ENCODE data around the gene MYL4. TPM values are rescaled to one million over a fixed set of nuclear protein-coding genes. Genes with fewer than 3 reads are reported as not detected.
A peak's percentile ranks its signal among the peaks of the same experiment; 100 is the strongest.

Gene MYL4
- total RNA-seq, 1 donor from 2014 or later: 809 TPM

DNA sequence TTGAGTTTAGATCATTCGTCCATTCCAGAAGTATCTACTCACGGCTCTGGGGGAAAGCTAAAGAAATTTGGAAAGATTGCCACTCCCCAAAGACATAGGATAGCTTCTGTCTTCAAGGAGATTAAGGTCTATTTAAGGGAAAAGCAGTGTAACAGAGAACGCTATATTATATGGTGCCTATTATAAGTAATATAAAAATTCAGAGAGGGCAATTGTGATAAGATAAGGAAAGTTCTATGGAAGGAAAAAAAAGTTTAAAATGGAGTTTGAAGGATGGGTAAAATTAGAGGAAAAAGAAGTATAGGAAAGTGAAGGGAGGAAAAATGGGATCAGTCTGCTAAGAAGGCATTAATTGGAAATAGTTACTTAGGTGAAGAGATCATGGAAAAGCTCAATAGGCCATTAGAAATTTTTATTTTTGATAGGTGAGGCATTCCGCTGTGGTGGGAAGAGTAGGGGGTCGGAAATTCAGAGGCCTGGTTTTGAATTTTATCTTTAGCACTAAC is 19.4 kb upstream of the MYL4 start:
- H3K36me3 ChIP-seq: no peaks in the 10 kb centered on the region
- H3K4me3 ChIP-seq: peak overlapping the region; percentile 94
- peaks cover 50% of the 10 kb centered on the region for H3K4me1 ChIP-seq
- intact Hi-C loops (cut with micrococcal nuclease): no loop called here
- H3K27me3 ChIP-seq (ENCODE audit: low read depth): no peaks in the 10 kb centered on the region
- TF ChIP-seq, protein P1, sequence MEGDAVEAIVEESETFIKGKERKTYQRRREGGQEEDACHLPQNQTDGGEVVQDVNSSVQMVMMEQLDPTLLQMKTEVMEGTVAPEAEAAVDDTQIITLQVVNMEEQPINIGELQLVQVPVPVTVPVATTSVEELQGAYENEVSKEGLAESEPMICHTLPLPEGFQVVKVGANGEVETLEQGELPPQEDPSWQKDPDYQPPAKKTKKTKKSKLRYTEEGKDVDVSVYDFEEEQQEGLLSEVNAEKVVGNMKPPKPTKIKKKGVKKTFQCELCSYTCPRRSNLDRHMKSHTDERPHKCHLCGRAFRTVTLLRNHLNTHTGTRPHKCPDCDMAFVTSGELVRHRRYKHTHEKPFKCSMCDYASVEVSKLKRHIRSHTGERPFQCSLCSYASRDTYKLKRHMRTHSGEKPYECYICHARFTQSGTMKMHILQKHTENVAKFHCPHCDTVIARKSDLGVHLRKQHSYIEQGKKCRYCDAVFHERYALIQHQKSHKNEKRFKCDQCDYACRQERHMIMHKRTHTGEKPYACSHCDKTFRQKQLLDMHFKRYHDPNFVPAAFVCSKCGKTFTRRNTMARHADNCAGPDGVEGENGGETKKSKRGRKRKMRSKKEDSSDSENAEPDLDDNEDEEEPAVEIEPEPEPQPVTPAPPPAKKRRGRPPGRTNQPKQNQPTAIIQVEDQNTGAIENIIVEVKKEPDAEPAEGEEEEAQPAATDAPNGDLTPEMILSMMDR (IDR thresholded peaks at IDR 0.05; ENCODE audit: borderline replicate concordance): no peak
- peak overlapping the region; percentile 99 for H3K27ac ChIP-seq (replicated peaks)
- no peaks in the 10 kb centered on the region for H3K9me3 ChIP-seq (replicated peaks)
- DNase-seq: no peak

DNA sequence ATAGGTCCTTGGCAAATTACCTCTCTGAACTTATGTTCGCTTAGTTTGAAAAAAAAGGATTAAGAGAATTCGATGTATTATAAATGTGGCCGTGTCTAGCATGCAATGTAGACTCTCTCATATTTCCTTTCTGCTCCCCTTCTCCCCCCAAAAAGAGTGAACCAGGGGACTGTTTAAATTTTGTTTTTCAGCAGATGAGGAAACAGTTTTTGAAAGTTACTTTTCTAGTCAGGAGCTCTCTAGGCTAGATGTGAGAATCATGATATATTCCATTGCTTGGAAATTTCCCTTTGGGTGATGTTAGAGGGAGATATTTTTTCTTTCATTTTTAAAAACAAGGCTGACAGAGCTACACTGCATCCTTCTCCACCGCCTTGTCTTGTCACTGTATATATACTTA is 18.9 kb upstream of the MYL4 start:
- no peak overlapping the region for H3K27ac ChIP-seq (replicated peaks)
- no peaks in the 10 kb centered on the region for H3K27me3 ChIP-seq (ENCODE audit: low read depth)
- no peak for DNase-seq
- no peak overlapping the region for H3K4me3 ChIP-seq
- H3K9me3 ChIP-seq (replicated peaks): no peaks in the 10 kb centered on the region
- peaks cover 45% of the 10 kb centered on the region for H3K4me1 ChIP-seq
- H3K36me3 ChIP-seq: no peaks in the 10 kb centered on the region
- intact Hi-C loops (cut with micrococcal nuclease): no loop called here
- TF ChIP-seq, protein P1 (IDR thresholded peaks at IDR 0.05; ENCODE audit: borderline replicate concordance): no peak

DNA sequence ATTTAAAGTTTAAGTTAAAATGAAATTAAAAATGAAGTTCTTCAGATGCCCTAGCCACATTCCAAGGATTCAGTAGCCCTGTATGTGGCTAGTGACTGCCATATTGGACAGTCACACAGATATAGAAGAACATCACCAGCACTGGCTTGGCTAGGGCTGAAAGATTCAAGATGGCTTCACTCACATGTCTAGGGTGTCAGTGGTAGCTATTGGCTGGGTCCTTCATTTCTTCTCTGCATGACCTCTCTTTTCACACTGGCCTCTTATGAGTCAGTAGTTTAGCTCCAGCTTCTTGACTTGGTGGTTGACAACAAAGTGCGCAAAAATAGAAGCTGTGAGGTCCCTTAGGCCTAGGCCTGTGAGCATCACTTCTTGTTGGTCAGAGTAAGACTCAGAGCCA is 18.4 kb upstream of the MYL4 start:
- no peaks in the 10 kb centered on the region for H3K9me3 ChIP-seq (replicated peaks)
- no peaks in the 10 kb centered on the region for H3K27me3 ChIP-seq (ENCODE audit: low read depth)
- no peak overlapping the region for H3K27ac ChIP-seq (replicated peaks)
- H3K4me3 ChIP-seq: no peak overlapping the region
- H3K4me1 ChIP-seq: peaks cover 40% of the 10 kb centered on the region
- intact Hi-C loops (cut with micrococcal nuclease): no loop called here
- H3K36me3 ChIP-seq: no peaks in the 10 kb centered on the region
- TF ChIP-seq, protein P1 (IDR thresholded peaks at IDR 0.05; ENCODE audit: borderline replicate concordance): no peak
- no peak for DNase-seq

DNA sequence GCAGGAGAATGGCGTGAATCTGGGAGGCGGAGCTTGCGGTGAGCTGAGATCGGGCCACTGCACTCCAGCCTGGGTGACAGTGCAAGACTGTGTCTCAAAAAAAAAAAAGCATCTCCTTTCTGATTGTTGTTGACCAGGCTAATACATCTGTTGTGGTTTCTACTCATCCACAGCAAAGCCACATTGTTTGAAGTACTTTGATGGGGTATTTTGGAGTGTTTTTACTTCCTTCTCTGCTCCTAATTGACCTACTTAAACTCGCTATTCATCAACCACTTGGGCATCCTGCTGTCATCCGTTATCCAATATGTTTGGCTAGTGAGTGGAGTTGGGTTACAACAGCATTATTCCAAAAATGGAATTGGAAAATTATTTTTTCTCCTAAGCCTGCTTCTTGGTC is 16.6 kb upstream of the MYL4 start:
- H3K27me3 ChIP-seq (ENCODE audit: low read depth): no peaks in the 10 kb centered on the region
- no peak overlapping the region for H3K27ac ChIP-seq (replicated peaks)
- DNase-seq: no peak
- no peaks in the 10 kb centered on the region for H3K9me3 ChIP-seq (replicated peaks)
- H3K36me3 ChIP-seq: no peaks in the 10 kb centered on the region
- TF ChIP-seq, protein P1 (IDR thresholded peaks at IDR 0.05; ENCODE audit: borderline replicate concordance): no peak
- intact Hi-C loops (cut with micrococcal nuclease): no loop called here
- H3K4me1 ChIP-seq: peaks cover 22% of the 10 kb centered on the region
- H3K4me3 ChIP-seq: no peak overlapping the region

DNA sequence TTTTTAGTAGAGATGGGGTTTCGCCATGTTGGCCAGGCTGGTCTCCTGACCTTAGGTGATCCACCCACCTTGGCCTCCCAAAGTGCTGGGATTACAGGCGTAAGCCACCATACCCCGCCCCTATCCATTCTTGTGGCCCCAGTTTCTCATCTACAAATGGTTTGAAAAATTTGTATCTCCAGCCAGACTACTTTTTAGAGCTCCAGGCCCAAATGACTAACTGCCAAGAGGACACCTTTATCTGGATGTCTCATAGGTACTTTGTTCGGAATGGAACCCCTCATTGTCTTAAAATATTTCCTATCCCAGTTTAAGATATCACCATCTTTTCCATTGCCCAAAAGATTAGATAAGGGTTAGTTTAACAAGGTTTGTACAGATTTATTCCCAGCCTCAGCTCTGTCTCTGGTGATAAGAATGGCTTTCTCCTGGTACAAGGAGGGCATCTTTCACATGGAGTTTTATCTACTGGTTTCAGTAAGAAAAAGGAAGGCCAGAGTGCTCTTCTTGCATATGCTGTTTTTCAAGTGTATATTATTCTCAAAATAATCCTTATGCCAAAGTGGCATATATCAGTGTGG is 15.1 kb upstream of the MYL4 start:
- no peak overlapping the region for H3K4me3 ChIP-seq

More for the DNA sequence above, 15.1 kb upstream of the MYL4 start:
- peaks cover 7% of the 10 kb centered on the region for H3K4me1 ChIP-seq
- no peak overlapping the region for H3K27ac ChIP-seq (replicated peaks)
- no peaks in the 10 kb centered on the region for H3K27me3 ChIP-seq (ENCODE audit: low read depth)
- no peak for DNase-seq
- no peaks in the 10 kb centered on the region for H3K9me3 ChIP-seq (replicated peaks)
- TF ChIP-seq, protein P1 (IDR thresholded peaks at IDR 0.05; ENCODE audit: borderline replicate concordance): no peak
- H3K36me3 ChIP-seq: no peaks in the 10 kb centered on the region
- intact Hi-C loops (cut with micrococcal nuclease): no loop called here
